Smooth muscle cell (in vitro differentiated cells): Measurements from ENCODE around the gene CACNA1G. TPM values are rescaled to one million over a fixed set of nuclear protein-coding genes. Genes with fewer than 3 reads are reported as not detected.

ENCODE experiments used
- DNase-seq: peaks from one replicate; lab custom pipeline; 2025; ENCODE audit not compliant: unreplicated experiment; lab: John Stamatoyannopoulos, UW
- H2AFZ ChIP-seq: fragments of 200-600 bp; sonication (generic); 2 replicates; pipeline ENCODE4 v1.6.0; 2016; ENCODE audit warnings: antibody characterized with exemption, low read depth, mild to moderate bottlenecking
- H3F3A ChIP-seq: fragments of 200-600 bp; sonication (generic); 2 replicates; pipeline ENCODE4 v1.6.0; 2017; ENCODE audit warnings: antibody characterized with exemption, low read depth
- H3K27ac ChIP-seq: fragments of 200-600 bp; sonication (generic); 2 replicates; pipeline ENCODE4 v1.5.1; 2016; ENCODE audit warnings: low read depth, mild to moderate bottlenecking
- H3K27me3 ChIP-seq: fragments of 200-600 bp; sonication (generic); 2 replicates; pipeline ENCODE4 v1.6.1; 2016; ENCODE audit warnings: low read depth, mild to moderate bottlenecking
- H3K36me3 ChIP-seq: fragments of 200-600 bp; sonication (generic); 2 replicates; pipeline ENCODE4 v1.5.1; 2016; ENCODE audit warnings: low read depth
- H3K4me1 ChIP-seq: fragments of 200-600 bp; sonication (generic); 2 replicates; pipeline ENCODE4 v1.5.1; 2016; ENCODE audit warnings: low read depth
- H3K4me2 ChIP-seq: fragments of 200-600 bp; sonication (generic); 2 replicates; pipeline ENCODE4 v1.6.0; 2016; ENCODE audit warnings: mild to moderate bottlenecking
- H3K4me3 ChIP-seq: fragments of 200-600 bp; sonication (generic); 2 replicates; pipeline ENCODE4 v1.5.1; 2016; ENCODE audit warnings: mild to moderate bottlenecking
- H3K79me2 ChIP-seq: fragments of 200-600 bp; sonication (generic); 2 replicates; pipeline ENCODE4 v1.6.0; 2016; ENCODE audit warnings: low read depth, mild to moderate bottlenecking
- H3K9ac ChIP-seq: fragments of 200-600 bp; sonication (generic); 2 replicates; pipeline ENCODE4 v1.6.0; 2016; ENCODE audit warnings: low read depth
- H3K9me3 ChIP-seq: fragments of 200-600 bp; sonication (generic); replicated peaks from 2 replicates; pipeline ENCODE4 v1.5.1; 2016; ENCODE audit warnings: low read depth
- H4K20me1 ChIP-seq: fragments of 200-600 bp; sonication (generic); 2 replicates; pipeline ENCODE4 v1.6.0; 2016; ENCODE audit warnings: low read depth
- WGBS: methylation state at CpG from one replicate; pipeline ENCODE4 v1.1.7; 2016; ENCODE audit warnings: low lambda C conversion rate; 5-methylcytosine and 5-hydroxymethylcytosine counted together
- polyA plus RNA-seq: library from polyadenylated mRNA; unstranded; fragments of >200 nt; fragmentation: Nextera tagmentation; extraction: Ambion mirVana; gene quantifications from 2 replicates; pipeline ENCODE4 v1.2.1, GENCODE V29; 2016
- total RNA-seq: library from RNA; depleted of rRNA; stranded (reverse); fragments of >200 nt; gene quantifications from 2 replicates; pipeline ENCODE4 v1.2.3, GENCODE V29; 2014
- TF ChIP-seq, protein P1 (sequence below): fragments of 200-600 bp; sonication (generic); IDR thresholded peaks from 2 replicates; pipeline ENCODE4 v1.5.1; 2017; ENCODE audit warnings: borderline replicate concordance, mild to moderate bottlenecking, antibody characterized with exemption; ENCODE audit not compliant: insufficient read depth, poor library complexity, severe bottlenecking

Gene CACNA1G
- total and polyA plus RNA-seq, 2 experiments from 2014 or later: 1.6 to 1.7 TPM

DNA sequence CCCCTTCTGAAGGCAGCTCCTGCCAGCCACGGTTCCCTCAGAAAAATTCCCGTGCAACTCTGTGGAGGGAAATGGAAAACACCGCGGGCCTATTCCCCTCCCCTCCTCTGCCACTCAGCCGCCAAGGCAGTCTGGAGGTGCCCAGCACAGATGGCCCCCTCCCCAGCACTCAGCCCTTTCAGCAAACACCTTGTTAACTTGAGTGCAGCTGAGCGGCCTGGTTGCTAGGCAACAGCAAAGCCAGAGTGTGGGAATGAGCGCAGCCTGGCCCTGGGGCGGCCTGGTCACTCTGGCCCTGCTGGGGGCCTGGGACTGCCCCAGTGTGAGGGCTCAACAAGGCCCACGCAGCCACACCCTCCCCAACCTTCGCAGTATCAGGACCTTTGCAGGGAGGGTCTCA is 32.8 kb downstream of the CACNA1G start:
- H3K36me3 ChIP-seq: no peaks in the 10 kb centered on the region
- H3K4me1 ChIP-seq: peaks cover 10% of the 10 kb centered on the region
- H4K20me1 ChIP-seq: no peaks in the 10 kb centered on the region
- H2AFZ ChIP-seq: no peak overlapping the region
- no peaks in the 10 kb centered on the region for H3K9me3 ChIP-seq
- H3K79me2 ChIP-seq: no peaks in the 10 kb centered on the region
- H3K27me3 ChIP-seq: no peaks in the 10 kb centered on the region
- H3K9ac ChIP-seq: no peak overlapping the region
- 37% methylated on average over 10 of the region's 10 CpGs for WGBS
- no peak overlapping the region for H3K27ac ChIP-seq
- TF ChIP-seq, protein P1, sequence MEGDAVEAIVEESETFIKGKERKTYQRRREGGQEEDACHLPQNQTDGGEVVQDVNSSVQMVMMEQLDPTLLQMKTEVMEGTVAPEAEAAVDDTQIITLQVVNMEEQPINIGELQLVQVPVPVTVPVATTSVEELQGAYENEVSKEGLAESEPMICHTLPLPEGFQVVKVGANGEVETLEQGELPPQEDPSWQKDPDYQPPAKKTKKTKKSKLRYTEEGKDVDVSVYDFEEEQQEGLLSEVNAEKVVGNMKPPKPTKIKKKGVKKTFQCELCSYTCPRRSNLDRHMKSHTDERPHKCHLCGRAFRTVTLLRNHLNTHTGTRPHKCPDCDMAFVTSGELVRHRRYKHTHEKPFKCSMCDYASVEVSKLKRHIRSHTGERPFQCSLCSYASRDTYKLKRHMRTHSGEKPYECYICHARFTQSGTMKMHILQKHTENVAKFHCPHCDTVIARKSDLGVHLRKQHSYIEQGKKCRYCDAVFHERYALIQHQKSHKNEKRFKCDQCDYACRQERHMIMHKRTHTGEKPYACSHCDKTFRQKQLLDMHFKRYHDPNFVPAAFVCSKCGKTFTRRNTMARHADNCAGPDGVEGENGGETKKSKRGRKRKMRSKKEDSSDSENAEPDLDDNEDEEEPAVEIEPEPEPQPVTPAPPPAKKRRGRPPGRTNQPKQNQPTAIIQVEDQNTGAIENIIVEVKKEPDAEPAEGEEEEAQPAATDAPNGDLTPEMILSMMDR: no peak
- no peak for DNase-seq
- H3K4me3 ChIP-seq: no peak overlapping the region
- no peak overlapping the region for H3K4me2 ChIP-seq
- no peaks in the 10 kb centered on the region for H3F3A ChIP-seq

DNA sequence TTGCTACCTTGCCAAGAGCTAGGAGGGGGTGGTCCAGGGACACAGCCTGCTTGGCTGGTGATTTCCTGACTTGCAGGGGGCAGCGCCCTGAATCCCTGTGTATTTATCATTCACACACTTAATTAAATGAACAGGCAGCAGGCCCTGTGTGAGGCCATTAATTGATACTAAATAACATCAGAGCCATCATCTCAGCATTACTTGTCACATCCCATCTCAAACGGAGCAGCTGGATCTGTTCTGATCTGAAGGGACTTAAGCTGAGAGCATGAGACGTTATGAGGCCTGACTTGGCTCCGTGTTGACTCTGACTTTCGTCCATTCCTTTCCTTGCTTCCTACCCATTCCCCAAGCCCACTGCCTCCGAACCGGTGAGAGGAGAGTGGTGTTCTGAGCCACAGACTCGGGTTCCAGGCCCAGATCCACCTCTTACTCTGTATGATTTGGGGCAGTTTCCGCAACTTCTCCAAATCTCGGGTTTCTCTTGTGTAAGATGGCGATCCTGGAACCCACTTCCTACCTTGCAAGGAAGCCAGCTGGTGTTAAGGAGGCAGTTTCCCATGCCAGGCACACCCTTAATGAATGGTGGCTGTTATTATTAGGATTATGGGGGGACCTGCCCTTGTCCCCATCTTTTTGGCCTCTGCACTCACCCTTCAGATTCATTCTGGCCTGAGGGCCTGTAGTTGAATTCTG is 33.8 kb downstream of the CACNA1G start:
- Histone ChIP-seq H3K9ac (no peak overlapping the region), H3K27me3 (no peaks in the 10 kb centered on the region), H3K4me2 (no peak overlapping the region), H3K4me1 (peaks cover 10% of the 10 kb centered on the region), H4K20me1 (no peaks in the 10 kb centered on the region), H3F3A (no peaks in the 10 kb centered on the region), H3K27ac (no peak overlapping the region), H3K36me3 (no peaks in the 10 kb centered on the region), H3K79me2 (no peaks in the 10 kb centered on the region), H2AFZ (no peak overlapping the region), H3K4me3 (no peak overlapping the region), H3K9me3 (no peaks in the 10 kb centered on the region)
- DNase-seq: no peak
- WGBS: 88% methylated on average over 11 of the region's 11 CpGs
- TF ChIP-seq, protein P1: no peak

DNA sequence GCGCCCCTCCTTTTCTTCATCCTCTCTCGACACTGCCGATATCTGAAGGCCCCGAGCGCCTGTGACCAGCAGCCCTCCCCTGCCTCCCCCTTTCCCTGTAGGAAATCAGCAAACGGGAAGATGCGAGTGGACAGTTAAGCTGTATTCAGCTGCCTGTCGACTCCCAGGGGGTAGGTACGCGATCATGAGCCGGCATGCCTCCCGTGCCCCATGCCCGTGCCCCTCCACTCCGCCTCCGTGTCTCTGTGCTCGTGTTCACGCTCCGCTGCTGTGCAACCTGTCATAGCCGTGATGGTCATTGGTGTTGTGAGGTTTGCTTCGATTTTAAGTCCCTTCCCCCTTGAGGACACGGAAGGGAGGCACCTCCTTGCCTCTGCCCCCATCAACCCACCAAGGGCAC is 34.4 kb downstream of the CACNA1G start:
- TF ChIP-seq, protein P1: no peak
- 94% methylated on average over 21 of the region's 21 CpGs for WGBS
- Histone ChIP-seq H3K4me3 (no peak overlapping the region), H3K27ac (no peak overlapping the region), H4K20me1 (no peaks in the 10 kb centered on the region), H3K4me1 (peaks cover 10% of the 10 kb centered on the region), H3K9me3 (no peaks in the 10 kb centered on the region), H3K27me3 (no peaks in the 10 kb centered on the region), H3F3A (no peaks in the 10 kb centered on the region), H3K79me2 (no peaks in the 10 kb centered on the region), H3K9ac (no peak overlapping the region), H3K4me2 (no peak overlapping the region), H2AFZ (no peak overlapping the region), H3K36me3 (no peaks in the 10 kb centered on the region)
- DNase-seq: no peak
